Panc1 (cell line): ENCODE measurements around the gene LONRF2. TPM values are rescaled to one million over a fixed set of nuclear protein-coding genes. Genes with fewer than 3 reads are reported as not detected.

Experiments used
- ATAC-seq: fragments of 200-7000 bp; cut with Tn5 transposase; 2 replicates; pipeline ENCODE4 v1.9.1; 2020; ENCODE audit warnings: mild to moderate bottlenecking, moderate library complexity
- BruUV-seq: library from RNA; stranded (reverse); fragments of 400-500 nt; replicated peaks from 2 replicates; lab custom pipeline; 2021; lab: Mats Ljungman, UMichigan
- CTCF ChIA-PET: fragments of 300-600 bp; sonication (Branson Sonifier 250); formaldehyde crosslinking; loops from one replicate; lab custom pipeline; 2022; ENCODE audit warnings: antibody characterized with exemption; lab: Charles Lee
- POLR2A ChIA-PET: fragments of 300-600 bp; sonication (Branson Sonifier 250); formaldehyde crosslinking; loops from one replicate; lab custom pipeline; 2022; ENCODE audit warnings: antibody characterized with exemption; lab: Charles Lee
- DNase-seq: peaks from one replicate; pipeline ENCODE4 v3.0.0-alpha.2; 2010; ENCODE audit warnings: low read depth, low spot score
- H3K27ac ChIP-seq: 2 replicates; pipeline ENCODE4 v1.5.1; 2011; ENCODE audit warnings: mild to moderate bottlenecking, low read length, inconsistent platforms
- H3K27me3 ChIP-seq: fragments of 200-500 bp; sonication (Bioruptor generic); 2 replicates; pipeline ENCODE4 v1.6.0; 2014; ENCODE audit warnings: low read length, inconsistent platforms; ENCODE audit not compliant: control insufficient read depth, insufficient read depth
- H3K36me3 ChIP-seq: fragments of 200-500 bp; sonication (Bioruptor generic); 2 replicates; pipeline ENCODE4 v1.5.1; 2014; ENCODE audit warnings: inconsistent platforms, mild to moderate bottlenecking, low read length, moderate library complexity; ENCODE audit not compliant: control insufficient read depth, insufficient read depth
- H3K4me1 ChIP-seq: 2 replicates; pipeline ENCODE4 v1.5.1; 2011; ENCODE audit warnings: inconsistent platforms, mild to moderate bottlenecking, low read length, moderate library complexity; ENCODE audit not compliant: control insufficient read depth, insufficient read depth
- H3K4me3 ChIP-seq, 2 experiments: 2 replicates each; pipeline ENCODE4 v1.5.1; 2011 to 2012; ENCODE audit warnings: low read depth in 2 of 2, low read length in 2 of 2, mild to moderate bottlenecking in 2 of 2, inconsistent platforms in 1 of 2, moderate library complexity in 1 of 2
- H3K9me3 ChIP-seq: fragments of 200-500 bp; sonication (Bioruptor generic); 2 replicates; pipeline ENCODE4 v1.5.1; 2014; ENCODE audit warnings: low read depth, mild to moderate bottlenecking, inconsistent platforms, low read length, moderate library complexity; ENCODE audit not compliant: control insufficient read depth, insufficient read depth
- CTCF ChIP-seq: fragments of 450-650 bp; IDR thresholded peaks from 2 replicates; pipeline ENCODE4 v1.5.1; 2017; ENCODE audit warnings: mild to moderate bottlenecking
- POLR2AphosphoS5 ChIP-seq: IDR thresholded peaks from 2 replicates; pipeline ENCODE4 v1.6.1; 2012; ENCODE audit warnings: mild to moderate bottlenecking, low read depth, low read length, moderate library complexity
- REST ChIP-seq, 2 experiments: IDR thresholded peaks; 2 replicates each; pipeline ENCODE4 v1.6.1; 2011 to 2012; ENCODE audit warnings: low read depth in 2 of 2, control low read depth in 1 of 2, low read length in 1 of 2, mild to moderate bottlenecking in 1 of 2, moderate library complexity in 1 of 2; ENCODE audit not compliant: insufficient read depth in 1 of 2
- SIN3A ChIP-seq: IDR thresholded peaks from 2 replicates; pipeline ENCODE4 v1.6.1; 2012; ENCODE audit warnings: low read depth, mild to moderate bottlenecking, low read length, moderate library complexity, borderline replicate concordance; ENCODE audit not compliant: insufficient read depth
- TCF7L2 ChIP-seq: IDR thresholded peaks from 2 replicates; pipeline ENCODE4 v1.6.1; 2011; ENCODE audit warnings: mild to moderate bottlenecking, low read depth, low read length, inconsistent platforms
- in situ Hi-C: cut with HindIII; loops from 2 replicates; pipeline ENCODE4 v1.10.0; 2016; ENCODE audit warnings: low sequenced_read_pairs, low pct_unique_long_range_greater_than_20kb
- intact Hi-C: fragments of 100-400 bp; cut with micrococcal nuclease; formaldehyde crosslinking; loops from one replicate; pipeline ENCODE4 v1.10.0; 2022; ENCODE audit not compliant: unreplicated experiment
- total RNA-seq: library from RNA; stranded (reverse); gene quantifications from one replicate; pipeline ENCODE4 v1.2.1, GENCODE V29; 2021; ENCODE audit not compliant: unreplicated experiment

LONRF2 gene
- total RNA-seq, 1 experiment from 2014 or later, result 12.9 TPM

DNA sequence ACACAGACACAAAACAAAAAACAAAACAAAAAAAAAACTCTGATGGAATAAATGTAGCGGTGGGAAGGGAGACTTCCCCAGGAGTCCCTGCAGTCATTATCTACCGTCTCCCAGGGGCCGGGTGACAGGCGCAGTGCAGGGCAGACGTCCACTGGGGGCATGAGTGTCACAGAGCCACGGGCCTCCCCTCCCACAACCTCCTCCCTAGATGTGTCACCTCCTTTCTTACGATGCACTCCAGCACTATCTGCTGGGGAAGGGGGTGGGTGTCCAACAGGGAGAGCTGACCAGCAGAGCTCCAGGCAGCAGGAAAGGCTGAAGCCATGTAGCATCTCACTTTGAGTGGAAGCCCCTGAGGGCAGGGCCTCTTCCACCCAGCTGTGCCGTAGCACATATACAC is 84.5 kb downstream of the LONRF2 start:
- ATAC-seq (peak; percentile 52; the same call in 1 of the 2 replicates), DNase-seq (no peak)
- Histone ChIP-seq H3K9me3 (no peaks in the 10 kb centered on the region), H3K27ac (no peak overlapping the region), H3K4me1 (no peaks in the 10 kb centered on the region), H3K4me3 (no peak overlapping the region), H3K36me3 (no peaks in the 10 kb centered on the region), H3K27me3 (no peaks in the 10 kb centered on the region; the same call in 1 of the 2 replicates)
- POLR2A ChIA-PET, result no interaction called here
- no TSS peak for BruUV-seq
- intact Hi-C loops, result no loop called here
- no peak for TF ChIP-seq POLR2AphosphoS5
- peak; percentile 14; the same call in 1 of the 2 replicates for TF ChIP-seq CTCF
- in situ Hi-C loops, result no loop called here
- CTCF ChIA-PET, result no interaction called here

DNA sequence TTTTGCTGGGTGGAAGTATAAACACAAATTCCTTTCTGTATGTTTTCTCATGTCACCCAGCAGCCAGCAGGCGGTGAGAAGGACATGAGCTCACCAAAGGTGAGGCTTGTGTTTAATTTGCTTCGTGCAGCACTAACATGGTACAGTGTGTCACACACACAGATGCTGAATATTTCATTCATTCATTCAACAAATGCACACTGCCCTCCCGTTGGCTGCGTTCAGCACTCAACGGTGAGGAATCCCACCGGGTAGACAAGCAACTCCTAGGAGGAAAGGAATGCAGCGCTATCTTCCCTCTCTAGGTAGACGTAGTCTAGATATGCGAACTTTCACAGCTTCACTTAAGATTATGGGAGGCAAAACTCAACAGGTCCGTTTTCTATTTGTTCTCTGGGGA is 85.1 kb downstream of the LONRF2 start:
- no TSS peak for BruUV-seq
- no peak for TF ChIP-seq REST (IDR thresholded peaks at IDR 0.05; ENCODE audit: insufficient read depth in 1 of 2, low read depth in 2 of 2, low read length in 1 of 2)
- CTCF ChIA-PET, result interaction anchor here (0.6 kb wide), 1 partner anchor 287 kb away, joined by 3 read pairs; no protein-coding TSS in a partner anchor
- in situ Hi-C loops (no loop called here), intact Hi-C loops (no loop called here)
- POLR2A ChIA-PET, result no interaction called here
- Histone ChIP-seq H3K36me3 (no peaks in the 10 kb centered on the region), H3K9me3 (no peaks in the 10 kb centered on the region), H3K27ac (no peak overlapping the region), H3K4me1 (no peaks in the 10 kb centered on the region), H3K4me3 (no peak overlapping the region), H3K27me3 (no peaks in the 10 kb centered on the region; the same call in 1 of the 2 replicates)
- ATAC-seq (no peak), DNase-seq (no peak)

DNA sequence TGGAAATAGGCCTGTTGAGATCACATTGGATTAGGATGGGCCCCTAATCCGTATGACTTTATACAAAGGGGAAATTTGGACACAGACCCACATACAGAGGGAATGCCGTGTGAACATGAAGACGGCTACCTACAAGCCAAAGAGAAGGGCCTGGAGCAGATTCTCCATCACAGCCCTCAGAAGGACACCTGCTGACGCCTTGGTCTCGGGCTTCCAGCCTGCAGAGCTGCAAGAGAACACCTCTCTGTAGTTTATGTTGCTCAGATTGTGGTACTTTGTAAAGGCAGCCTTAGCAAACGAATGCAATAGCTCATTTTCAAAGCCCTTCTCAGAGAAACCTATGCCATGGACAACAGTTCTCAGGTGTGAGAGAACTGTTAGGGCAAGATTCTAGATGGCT is 86.1 kb downstream of the LONRF2 start:
- intact Hi-C loops, result no loop called here
- Histone ChIP-seq H3K36me3 (no peaks in the 10 kb centered on the region), H3K9me3 (no peaks in the 10 kb centered on the region), H3K4me1 (no peaks in the 10 kb centered on the region), H3K4me3 (no peak overlapping the region), H3K27ac (no peak overlapping the region), H3K27me3 (no peaks in the 10 kb centered on the region; the same call in 1 of the 2 replicates)
- no TSS peak for BruUV-seq
- DNase-seq (no peak), ATAC-seq (no peak)
- CTCF ChIA-PET, result no interaction called here
- TF ChIP-seq SIN3A (no peak), TCF7L2 (no peak), REST (IDR thresholded peaks at IDR 0.05; ENCODE audit: insufficient read depth in 1 of 2, low read depth in 2 of 2, low read length in 1 of 2) (no peak)
- POLR2A ChIA-PET, result no interaction called here
- in situ Hi-C loops, result no loop called here
